ENCODE results near the gene NDUFV3. TPM values are rescaled to one million over a fixed set of nuclear protein-coding genes. Genes with fewer than 3 reads are reported as not detected.

Gene NDUFV3
- total and polyA plus RNA-seq, 2 experiments from 2014 or later = 31.9 to 36.3 TPM

DNA sequence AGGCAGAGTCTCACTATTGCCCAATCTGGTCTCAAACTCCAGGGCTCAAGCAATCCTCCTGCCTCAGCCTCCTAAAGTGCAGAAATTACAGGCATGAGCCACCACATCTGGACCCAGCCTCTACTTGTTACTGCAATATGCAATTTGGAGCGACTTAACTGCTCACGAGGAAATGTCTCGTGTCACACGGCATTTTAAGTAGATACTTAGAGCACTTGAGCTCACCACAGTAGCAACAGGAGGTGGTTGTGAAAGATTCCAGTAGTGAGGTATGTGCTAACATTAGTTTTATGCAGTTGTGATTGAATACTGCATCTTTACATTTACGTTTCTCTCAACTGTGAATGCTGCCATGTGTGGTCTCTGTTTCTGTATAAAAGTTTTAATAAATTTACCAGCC, 5.8 kb upstream of the NDUFV3 start:
- H3K27me3 ChIP-seq = no peaks in the 10 kb centered on the region
- no peaks in the 10 kb centered on the region for H3K79me2 ChIP-seq
- no peak overlapping the region for H3K4me3 ChIP-seq
- DNase-seq (ENCODE audit: low spot score) = no peak
- H3K4me2 ChIP-seq = no peak overlapping the region
- H3K4me1 ChIP-seq (ENCODE audit: insufficient read depth) = no peaks in the 10 kb centered on the region
- WGBS (ENCODE audit: low lambda C conversion rate, missing lambda C conversion rate) = 93% methylated on average over 5 of the region's 5 CpGs
- H3K36me3 ChIP-seq (replicated peaks; ENCODE audit: insufficient read depth, low read depth) = no peaks in the 10 kb centered on the region
- no peak for TF ChIP-seq EZH2 (IDR thresholded peaks at IDR 0.05; ENCODE audit: borderline replicate concordance)
- TF ChIP-seq, protein P1, sequence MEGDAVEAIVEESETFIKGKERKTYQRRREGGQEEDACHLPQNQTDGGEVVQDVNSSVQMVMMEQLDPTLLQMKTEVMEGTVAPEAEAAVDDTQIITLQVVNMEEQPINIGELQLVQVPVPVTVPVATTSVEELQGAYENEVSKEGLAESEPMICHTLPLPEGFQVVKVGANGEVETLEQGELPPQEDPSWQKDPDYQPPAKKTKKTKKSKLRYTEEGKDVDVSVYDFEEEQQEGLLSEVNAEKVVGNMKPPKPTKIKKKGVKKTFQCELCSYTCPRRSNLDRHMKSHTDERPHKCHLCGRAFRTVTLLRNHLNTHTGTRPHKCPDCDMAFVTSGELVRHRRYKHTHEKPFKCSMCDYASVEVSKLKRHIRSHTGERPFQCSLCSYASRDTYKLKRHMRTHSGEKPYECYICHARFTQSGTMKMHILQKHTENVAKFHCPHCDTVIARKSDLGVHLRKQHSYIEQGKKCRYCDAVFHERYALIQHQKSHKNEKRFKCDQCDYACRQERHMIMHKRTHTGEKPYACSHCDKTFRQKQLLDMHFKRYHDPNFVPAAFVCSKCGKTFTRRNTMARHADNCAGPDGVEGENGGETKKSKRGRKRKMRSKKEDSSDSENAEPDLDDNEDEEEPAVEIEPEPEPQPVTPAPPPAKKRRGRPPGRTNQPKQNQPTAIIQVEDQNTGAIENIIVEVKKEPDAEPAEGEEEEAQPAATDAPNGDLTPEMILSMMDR (IDR thresholded peaks at IDR 0.05; ENCODE audit: poor library complexity) = no peak
- no peak for TF ChIP-seq EZH2phosphoT487 (IDR thresholded peaks at IDR 0.05; ENCODE audit: low read depth, severe bottlenecking, unreplicated experiment)
- H3K9me3 ChIP-seq (ENCODE audit: low read depth) = no peaks in the 10 kb centered on the region
- no peaks in the 10 kb centered on the region for H4K20me1 ChIP-seq (ENCODE audit: insufficient read depth, poor library complexity, severe bottlenecking)
- H3K27ac ChIP-seq = no peak overlapping the region
- H3K9me2 ChIP-seq (replicated peaks; ENCODE audit: insufficient read depth) = no peaks in the 10 kb centered on the region
- no peak overlapping the region for H2AFZ ChIP-seq

DNA sequence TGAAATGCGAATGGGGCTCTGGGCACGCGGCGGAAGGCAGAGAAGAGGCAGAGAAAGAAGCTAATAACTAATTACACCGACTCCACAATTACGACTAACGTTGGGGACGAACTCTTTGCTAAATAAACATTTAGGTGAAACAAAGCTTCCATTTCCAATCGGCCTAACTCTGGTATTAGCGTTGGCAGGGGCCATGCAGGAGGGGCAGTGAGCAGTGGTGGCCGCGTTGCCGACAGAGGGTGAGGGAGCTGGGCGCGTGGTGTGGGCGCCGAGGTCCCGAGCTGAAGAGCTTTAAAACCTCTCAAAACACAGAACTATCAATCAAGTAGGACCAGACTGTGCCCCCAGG, 553 bp upstream of the NDUFV3 start:
- peaks cover 3% of the 10 kb centered on the region for H3K4me1 ChIP-seq (ENCODE audit: insufficient read depth)
- H3K4me3 ChIP-seq = peak overlapping the region; percentile 38
- peaks cover 9% of the 10 kb centered on the region for H4K20me1 ChIP-seq (ENCODE audit: insufficient read depth, poor library complexity, severe bottlenecking)
- 23% methylated on average over 18 of the region's 18 CpGs for WGBS (ENCODE audit: low lambda C conversion rate, missing lambda C conversion rate)
- no peaks in the 10 kb centered on the region for H3K9me3 ChIP-seq (ENCODE audit: low read depth)
- peaks cover 31% of the 10 kb centered on the region for H3K79me2 ChIP-seq
- no peaks in the 10 kb centered on the region for H3K36me3 ChIP-seq (replicated peaks; ENCODE audit: insufficient read depth, low read depth)
- H3K27ac ChIP-seq = peak overlapping the region; percentile 98
- H2AFZ ChIP-seq = peak overlapping the region; percentile 82
- no peak for TF ChIP-seq EZH2 (IDR thresholded peaks at IDR 0.05; ENCODE audit: borderline replicate concordance)
- TF ChIP-seq EZH2phosphoT487 (IDR thresholded peaks at IDR 0.05; ENCODE audit: low read depth, severe bottlenecking, unreplicated experiment) = no peak
- TF ChIP-seq, protein P1 (IDR thresholded peaks at IDR 0.05; ENCODE audit: poor library complexity) = no peak
- H3K9me2 ChIP-seq (replicated peaks; ENCODE audit: insufficient read depth) = no peaks in the 10 kb centered on the region
- no peak for DNase-seq (ENCODE audit: low spot score)
- no peaks in the 10 kb centered on the region for H3K27me3 ChIP-seq
- H3K4me2 ChIP-seq = peak overlapping the region; percentile 82

DNA sequence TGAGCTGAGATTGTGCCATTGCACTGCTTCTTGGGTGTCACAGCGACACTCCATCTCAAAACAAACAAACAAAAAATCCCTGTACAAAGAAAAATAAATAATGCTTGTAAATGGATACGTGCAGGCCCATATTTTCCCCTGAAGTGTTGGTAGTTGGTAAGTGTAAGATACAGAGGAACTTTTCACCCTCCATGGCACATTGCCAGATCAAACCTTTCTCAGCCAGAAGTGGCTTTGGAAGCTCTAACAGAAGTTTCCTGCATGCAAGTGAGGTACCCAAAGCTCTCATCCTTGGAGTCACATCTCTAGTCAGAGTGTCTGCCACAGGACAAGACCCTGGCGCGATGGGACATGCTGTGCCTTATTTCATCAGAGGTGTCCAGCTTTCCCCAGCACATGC, 7.3 kb downstream of the NDUFV3 start:
- H3K4me2 ChIP-seq = no peak overlapping the region
- no peak overlapping the region for H3K4me3 ChIP-seq
- peaks cover under 1% of the 10 kb centered on the region for H4K20me1 ChIP-seq (ENCODE audit: insufficient read depth, poor library complexity, severe bottlenecking)
- H3K79me2 ChIP-seq = peaks cover 37% of the 10 kb centered on the region
- no peaks in the 10 kb centered on the region for H3K36me3 ChIP-seq (replicated peaks; ENCODE audit: insufficient read depth, low read depth)
- no peak for DNase-seq (ENCODE audit: low spot score)
- H3K4me1 ChIP-seq (ENCODE audit: insufficient read depth) = no peaks in the 10 kb centered on the region
- 90% methylated on average over 4 of the region's 4 CpGs for WGBS (ENCODE audit: low lambda C conversion rate, missing lambda C conversion rate)
- H3K9me3 ChIP-seq (ENCODE audit: low read depth) = no peaks in the 10 kb centered on the region
- H2AFZ ChIP-seq = no peak overlapping the region
- no peaks in the 10 kb centered on the region for H3K9me2 ChIP-seq (replicated peaks; ENCODE audit: insufficient read depth)
- H3K27ac ChIP-seq = no peak overlapping the region
- H3K27me3 ChIP-seq = no peaks in the 10 kb centered on the region
- TF ChIP-seq EZH2phosphoT487 (IDR thresholded peaks at IDR 0.05; ENCODE audit: low read depth, severe bottlenecking, unreplicated experiment) = no peak
- TF ChIP-seq, protein P1 (IDR thresholded peaks at IDR 0.05; ENCODE audit: poor library complexity) = no peak
- no peak for TF ChIP-seq EZH2 (IDR thresholded peaks at IDR 0.05; ENCODE audit: borderline replicate concordance)

DNA sequence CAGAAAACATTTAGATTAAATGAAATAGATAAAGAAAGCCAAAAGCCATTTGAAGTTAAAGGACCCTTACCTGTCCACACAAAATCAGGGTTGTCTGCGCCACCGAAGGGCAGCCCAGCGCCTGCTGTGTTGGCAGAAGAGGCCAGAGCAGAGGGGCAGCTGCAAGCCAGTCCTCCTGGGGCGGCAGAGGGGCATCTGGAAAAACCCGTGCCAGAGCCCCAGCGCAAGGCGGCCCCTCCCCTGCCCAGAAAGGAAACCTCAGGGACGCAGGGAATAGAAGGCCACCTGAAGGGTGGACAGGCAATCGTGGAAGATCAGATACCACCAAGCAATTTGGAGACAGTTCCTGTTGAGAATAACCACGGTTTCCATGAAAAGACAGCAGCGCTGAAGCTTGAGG, 10.7 kb downstream of the NDUFV3 start:
- H3K4me1 ChIP-seq (ENCODE audit: insufficient read depth) = no peaks in the 10 kb centered on the region
- no peak for DNase-seq (ENCODE audit: low spot score)
- peaks cover 12% of the 10 kb centered on the region for H3K79me2 ChIP-seq
- no peaks in the 10 kb centered on the region for H3K9me2 ChIP-seq (replicated peaks; ENCODE audit: insufficient read depth)
- H2AFZ ChIP-seq = no peak overlapping the region
- no peaks in the 10 kb centered on the region for H3K9me3 ChIP-seq (ENCODE audit: low read depth)
- no peaks in the 10 kb centered on the region for H4K20me1 ChIP-seq (ENCODE audit: insufficient read depth, poor library complexity, severe bottlenecking)
- no peaks in the 10 kb centered on the region for H3K36me3 ChIP-seq (replicated peaks; ENCODE audit: insufficient read depth, low read depth)
- no peak overlapping the region for H3K27ac ChIP-seq
- no peak overlapping the region for H3K4me2 ChIP-seq
- H3K4me3 ChIP-seq = no peak overlapping the region
- 98% methylated on average over 11 of the region's 11 CpGs for WGBS (ENCODE audit: low lambda C conversion rate, missing lambda C conversion rate)
- TF ChIP-seq, protein P1 (IDR thresholded peaks at IDR 0.05; ENCODE audit: poor library complexity) = no peak
- H3K27me3 ChIP-seq = no peaks in the 10 kb centered on the region

All from hepatocyte (in vitro differentiated cells).